Kidney glomerular epithelial cell (primary cell): ENCODE results near the gene SLC7A14.

Experiments used
- DNase-seq: peaks from one replicate; lab custom pipeline; 2025; lab: John Stamatoyannopoulos, UW

Gene SLC7A14

GRCh38 chr3:170496868-170497140, 89.1 kb downstream of the SLC7A14 start:
- no peak for DNase-seq

GRCh38 chr3:170496026-170496867, 89.6 kb downstream of the SLC7A14 start:
- DNase-seq: no peak

- no peak for DNase-seq
Observed at GRCh38 chr3:170494766-170495165, 91.1 kb downstream of the SLC7A14 start.

GRCh38 chr3:170493712-170494182, 92.1 kb downstream of the SLC7A14 start:
- DNase-seq: no peak

- no peak for DNase-seq
Observed at GRCh38 chr3:170491901-170492300, 94.0 kb downstream of the SLC7A14 start.

GRCh38 chr3:170490828-170491560, 94.9 kb downstream of the SLC7A14 start:
- DNase-seq: no peak

GRCh38 chr3:170488802-170489201, 97.1 kb downstream of the SLC7A14 start:
- DNase-seq: no peak

- no peak for DNase-seq
Observed at GRCh38 chr3:170487031-170487430, 98.8 kb downstream of the SLC7A14 start.

- no peak for DNase-seq
Observed at GRCh38 chr3:170486398-170486797, 99.5 kb downstream of the SLC7A14 start.

- DNase-seq: no peak
Observed at GRCh38 chr3:170485696-170486095, 100.2 kb downstream of the SLC7A14 start.

- DNase-seq: no peak
Observed at GRCh38 chr3:170485294-170485693, 100.6 kb downstream of the SLC7A14 start.

- DNase-seq: no peak
Observed at GRCh38 chr3:170484869-170485268, 101.0 kb downstream of the SLC7A14 start.

GRCh38 chr3:170483485-170484262, 102.2 kb downstream of the SLC7A14 start:
- DNase-seq: no peak

- DNase-seq: no peak
Observed at GRCh38 chr3:170482199-170482598, 103.7 kb downstream of the SLC7A14 start.

GRCh38 chr3:170480111-170480510, 105.8 kb downstream of the SLC7A14 start:
- DNase-seq: no peak

- DNase-seq: no peak
Observed at GRCh38 chr3:170477395-170477794, 108.5 kb downstream of the SLC7A14 start.

- no peak for DNase-seq
Observed at GRCh38 chr3:170476291-170476690, 109.6 kb downstream of the SLC7A14 start.

GRCh38 chr3:170475092-170475685, 110.7 kb downstream of the SLC7A14 start:
- DNase-seq: no peak

- DNase-seq: no peak
Observed at GRCh38 chr3:170473358-170473757, 112.5 kb downstream of the SLC7A14 start.

- no peak for DNase-seq
Observed at GRCh38 chr3:170471149-170471548, 114.7 kb downstream of the SLC7A14 start.

- peak; percentile 44 for DNase-seq
Observed at GRCh38 chr3:170470063-170471016, 115.5 kb downstream of the SLC7A14 start.
